ENCODE results near the gene CYLD. TPM values are rescaled to one million over a fixed set of nuclear protein-coding genes. Genes with fewer than 3 reads are reported as not detected.

Gene CYLD
- polyA plus RNA-seq, 1 donor from 2014 or later, result 27.6 TPM

GRCh38 chr16:50739031-50739430, 2.9 kb upstream of the CYLD start:
- Histone ChIP-seq H3K9ac (ENCODE audit: low read length) (no peak overlapping the region), H2AFZ (ENCODE audit: low read depth, low read length) (no peak overlapping the region), H4K20me1 (ENCODE audit: insufficient read depth) (no peaks in the 10 kb centered on the region), H3K27ac (ENCODE audit: low read length) (no peak overlapping the region), H3K4me3 (ENCODE audit: low read length) (no peak overlapping the region), H3K79me2 (replicated peaks; ENCODE audit: insufficient read depth, low read length) (no peaks in the 10 kb centered on the region), H3F3A (ENCODE audit: insufficient read depth, low read length, poor library complexity, severe bottlenecking) (no peaks in the 10 kb centered on the region), H3K4me2 (ENCODE audit: low read length) (no peak overlapping the region), H3K9me3 (ENCODE audit: low read length) (no peaks in the 10 kb centered on the region), H3K36me3 (ENCODE audit: insufficient read depth, low read length) (no peaks in the 10 kb centered on the region), H3K27me3 (ENCODE audit: insufficient read depth, low read depth, low read length) (no peaks in the 10 kb centered on the region), H3K9me2 (ENCODE audit: insufficient read depth, low read length) (no peaks in the 10 kb centered on the region)
- TF ChIP-seq POLR2AphosphoS5 (IDR thresholded peaks at IDR 0.05) (no peak), EP300 (conservative IDR thresholded peaks at IDR 0.05; ENCODE audit: poor library complexity, severe bottlenecking) (no peak), CTCF (IDR thresholded peaks at IDR 0.05; ENCODE audit: poor library complexity, severe bottlenecking) (no peak), MXI1 (conservative IDR thresholded peaks at IDR 0.05; ENCODE audit: poor library complexity, severe bottlenecking) (no peak), EZH2 (IDR thresholded peaks at IDR 0.05; ENCODE audit: borderline replicate concordance, insufficient read depth, low read length, poor library complexity, severe bottlenecking) (no peak), SMC3 (conservative IDR thresholded peaks at IDR 0.05; ENCODE audit: poor library complexity) (no peak), RAD21 (conservative IDR thresholded peaks at IDR 0.05) (no peak), TAF1 (IDR thresholded peaks at IDR 0.05; ENCODE audit: low read depth) (no peak), REST (IDR thresholded peaks at IDR 0.05; ENCODE audit: borderline replicate concordance) (no peak)

- H3K27ac ChIP-seq (ENCODE audit: low read length), result no peak overlapping the region
- no peaks in the 10 kb centered on the region for H3K36me3 ChIP-seq (ENCODE audit: insufficient read depth, low read length)
- H4K20me1 ChIP-seq (ENCODE audit: insufficient read depth), result no peaks in the 10 kb centered on the region
- H3K79me2 ChIP-seq (replicated peaks; ENCODE audit: insufficient read depth, low read length), result no peaks in the 10 kb centered on the region
- H3F3A ChIP-seq (ENCODE audit: insufficient read depth, low read length, poor library complexity, severe bottlenecking), result no peaks in the 10 kb centered on the region
- TF ChIP-seq POLR2AphosphoS5 (IDR thresholded peaks at IDR 0.05) (no peak), TAF1 (IDR thresholded peaks at IDR 0.05; ENCODE audit: low read depth) (no peak), SMC3 (conservative IDR thresholded peaks at IDR 0.05; ENCODE audit: poor library complexity) (no peak), EZH2 (IDR thresholded peaks at IDR 0.05; ENCODE audit: borderline replicate concordance, insufficient read depth, low read length, poor library complexity, severe bottlenecking) (no peak), REST (IDR thresholded peaks at IDR 0.05; ENCODE audit: borderline replicate concordance) (no peak), CTCF (IDR thresholded peaks at IDR 0.05; ENCODE audit: poor library complexity, severe bottlenecking) (no peak), EP300 (conservative IDR thresholded peaks at IDR 0.05; ENCODE audit: poor library complexity, severe bottlenecking) (no peak), MXI1 (conservative IDR thresholded peaks at IDR 0.05; ENCODE audit: poor library complexity, severe bottlenecking) (no peak), RAD21 (conservative IDR thresholded peaks at IDR 0.05) (no peak)
- no peak overlapping the region for H3K9ac ChIP-seq (ENCODE audit: low read length)
- no peaks in the 10 kb centered on the region for H3K9me2 ChIP-seq (ENCODE audit: insufficient read depth, low read length)
- H3K9me3 ChIP-seq (ENCODE audit: low read length), result no peaks in the 10 kb centered on the region
- no peak overlapping the region for H2AFZ ChIP-seq (ENCODE audit: low read depth, low read length)
- no peak overlapping the region for H3K4me3 ChIP-seq (ENCODE audit: low read length)
- no peak overlapping the region for H3K4me2 ChIP-seq (ENCODE audit: low read length)
- H3K27me3 ChIP-seq (ENCODE audit: insufficient read depth, low read depth, low read length), result no peaks in the 10 kb centered on the region
These were observed 1.1 kb upstream of the CYLD start for GRCh38 chr16:50740736-50741135.

All from neural cell (in vitro differentiated cells).